Astrocyte (in vitro differentiated cells and primary cell): ENCODE measurements around the gene TOMM40L.

Source experiments
- EZH2 ChIP-seq: IDR thresholded peaks from 2 replicates; pipeline ENCODE4 v1.6.1; 2012; ENCODE audit warnings: mild to moderate bottlenecking, low read length, inconsistent platforms; ENCODE audit not compliant: insufficient read depth
- TF ChIP-seq, protein P1 (sequence below): IDR thresholded peaks from 2 replicates; pipeline ENCODE4 v1.5.1; 2011; ENCODE audit warnings: low read depth, mild to moderate bottlenecking, inconsistent platforms, low read length, moderate library complexity; ENCODE audit not compliant: insufficient read depth

DNA sequence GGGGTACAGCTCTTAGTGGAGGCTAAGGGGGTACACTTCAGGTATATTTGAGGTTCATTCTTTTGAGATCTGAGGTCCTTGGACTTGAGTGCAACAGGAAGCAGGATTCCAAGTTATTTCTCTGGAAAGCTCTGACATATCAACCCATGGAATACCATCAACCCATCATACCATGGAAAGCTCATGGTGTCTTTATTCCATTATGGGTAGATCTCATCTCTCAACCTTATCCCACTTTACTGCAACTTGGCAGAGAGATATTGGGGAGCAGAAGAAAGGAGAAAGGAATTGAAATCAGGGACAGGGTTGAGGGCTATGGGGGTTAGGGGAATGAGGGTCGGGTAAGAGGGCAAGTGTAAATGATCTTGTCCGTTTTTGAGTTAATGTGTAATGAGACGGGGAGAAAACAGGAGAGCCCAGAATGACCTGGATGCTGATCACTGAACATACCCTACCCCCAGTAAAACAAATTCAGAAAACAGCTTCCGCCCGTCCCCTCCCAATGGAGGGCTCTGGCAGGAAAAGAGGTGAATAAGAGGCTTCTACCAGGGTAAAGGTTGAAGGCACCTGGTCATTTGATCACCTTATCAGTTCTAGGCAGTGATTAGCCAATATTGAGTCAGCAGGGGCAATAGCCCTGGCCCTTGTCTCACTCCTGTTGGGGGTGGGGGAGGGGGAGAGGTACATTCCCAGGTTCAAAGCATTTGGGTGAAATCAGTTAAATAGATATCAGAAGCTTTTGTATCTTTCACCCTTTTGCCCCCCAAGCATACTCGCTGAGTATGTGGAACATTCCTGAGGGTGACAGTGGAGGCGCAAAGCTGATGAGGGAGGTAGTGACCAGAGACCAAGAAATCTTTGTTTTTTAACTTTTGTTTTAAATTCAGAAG, 1.8 kb upstream of the TOMM40L start:
- TF ChIP-seq, protein P1, sequence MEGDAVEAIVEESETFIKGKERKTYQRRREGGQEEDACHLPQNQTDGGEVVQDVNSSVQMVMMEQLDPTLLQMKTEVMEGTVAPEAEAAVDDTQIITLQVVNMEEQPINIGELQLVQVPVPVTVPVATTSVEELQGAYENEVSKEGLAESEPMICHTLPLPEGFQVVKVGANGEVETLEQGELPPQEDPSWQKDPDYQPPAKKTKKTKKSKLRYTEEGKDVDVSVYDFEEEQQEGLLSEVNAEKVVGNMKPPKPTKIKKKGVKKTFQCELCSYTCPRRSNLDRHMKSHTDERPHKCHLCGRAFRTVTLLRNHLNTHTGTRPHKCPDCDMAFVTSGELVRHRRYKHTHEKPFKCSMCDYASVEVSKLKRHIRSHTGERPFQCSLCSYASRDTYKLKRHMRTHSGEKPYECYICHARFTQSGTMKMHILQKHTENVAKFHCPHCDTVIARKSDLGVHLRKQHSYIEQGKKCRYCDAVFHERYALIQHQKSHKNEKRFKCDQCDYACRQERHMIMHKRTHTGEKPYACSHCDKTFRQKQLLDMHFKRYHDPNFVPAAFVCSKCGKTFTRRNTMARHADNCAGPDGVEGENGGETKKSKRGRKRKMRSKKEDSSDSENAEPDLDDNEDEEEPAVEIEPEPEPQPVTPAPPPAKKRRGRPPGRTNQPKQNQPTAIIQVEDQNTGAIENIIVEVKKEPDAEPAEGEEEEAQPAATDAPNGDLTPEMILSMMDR, result no peak
- TF ChIP-seq EZH2, result no peak
